GM10266 (cell line): ENCODE results near the gene C3AR1.
"Not testable (repeated sequence)": the region's sequence is repeated elsewhere in the genome, so short reads cannot be mapped to it uniquely, and the experiment has no call there.

ENCODE experiments used
- DNase-seq: peaks from one replicate; pipeline ENCODE4 v3.0.0; 2012; ENCODE audit errors: extremely low spot score
- TF ChIP-seq, protein P1 (sequence below): IDR thresholded peaks from 2 replicates; pipeline ENCODE4 v1.5.1; 2012; ENCODE audit warnings: mild to moderate bottlenecking, low read depth; ENCODE audit not compliant: control insufficient read depth, insufficient read depth; ENCODE audit errors: missing control alignments

C3AR1 gene

DNA sequence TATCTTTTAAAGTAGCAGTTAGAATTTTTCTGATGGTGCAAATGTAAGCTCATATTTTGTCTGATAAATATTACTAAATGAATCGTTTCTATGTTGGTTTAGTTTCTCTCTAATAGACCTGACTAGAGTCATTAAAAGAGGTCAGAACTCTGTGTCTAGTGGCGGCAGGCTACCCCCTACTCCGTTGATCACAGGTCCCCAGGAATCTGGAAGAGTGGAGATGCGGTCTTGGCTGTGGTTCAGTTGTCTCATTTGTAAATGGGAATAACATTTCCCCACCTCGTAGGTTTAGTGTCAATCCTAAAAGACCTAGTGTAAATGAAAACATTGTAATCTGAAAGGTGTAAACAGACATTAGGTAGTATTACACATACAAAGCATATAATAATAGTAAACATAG is 38.3 kb downstream of the C3AR1 start:
- DNase-seq = no peak
- TF ChIP-seq, protein P1, sequence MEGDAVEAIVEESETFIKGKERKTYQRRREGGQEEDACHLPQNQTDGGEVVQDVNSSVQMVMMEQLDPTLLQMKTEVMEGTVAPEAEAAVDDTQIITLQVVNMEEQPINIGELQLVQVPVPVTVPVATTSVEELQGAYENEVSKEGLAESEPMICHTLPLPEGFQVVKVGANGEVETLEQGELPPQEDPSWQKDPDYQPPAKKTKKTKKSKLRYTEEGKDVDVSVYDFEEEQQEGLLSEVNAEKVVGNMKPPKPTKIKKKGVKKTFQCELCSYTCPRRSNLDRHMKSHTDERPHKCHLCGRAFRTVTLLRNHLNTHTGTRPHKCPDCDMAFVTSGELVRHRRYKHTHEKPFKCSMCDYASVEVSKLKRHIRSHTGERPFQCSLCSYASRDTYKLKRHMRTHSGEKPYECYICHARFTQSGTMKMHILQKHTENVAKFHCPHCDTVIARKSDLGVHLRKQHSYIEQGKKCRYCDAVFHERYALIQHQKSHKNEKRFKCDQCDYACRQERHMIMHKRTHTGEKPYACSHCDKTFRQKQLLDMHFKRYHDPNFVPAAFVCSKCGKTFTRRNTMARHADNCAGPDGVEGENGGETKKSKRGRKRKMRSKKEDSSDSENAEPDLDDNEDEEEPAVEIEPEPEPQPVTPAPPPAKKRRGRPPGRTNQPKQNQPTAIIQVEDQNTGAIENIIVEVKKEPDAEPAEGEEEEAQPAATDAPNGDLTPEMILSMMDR = no peak

DNA sequence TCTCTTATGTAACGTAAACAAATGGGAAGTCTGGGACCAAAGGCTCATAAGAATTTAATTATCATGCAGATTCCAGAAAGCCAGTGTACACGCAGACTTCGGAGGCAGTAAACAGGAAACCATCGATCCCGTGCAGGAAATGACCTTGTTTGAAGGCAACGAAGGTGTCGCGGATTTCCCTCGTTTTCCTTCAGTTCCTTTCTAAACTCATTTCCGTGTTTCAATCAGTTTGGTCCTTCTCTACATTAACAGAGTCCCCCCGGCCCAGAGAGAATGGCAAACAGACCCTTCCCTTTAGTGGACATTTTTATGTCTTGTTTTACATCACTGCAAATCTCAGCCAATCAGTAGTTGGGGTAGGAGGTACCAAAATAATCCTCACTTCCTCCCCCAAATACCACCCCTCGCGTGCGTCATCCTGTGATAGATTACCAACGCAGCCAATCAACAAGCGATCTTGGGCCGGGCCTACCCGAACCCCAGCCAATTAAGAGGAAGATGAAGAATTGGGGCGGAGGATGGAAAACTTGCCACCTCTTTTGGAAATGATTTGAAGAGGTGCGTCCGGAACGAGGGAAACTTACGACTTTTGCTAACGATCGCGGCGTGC is 39.8 kb downstream of the C3AR1 start:
- TF ChIP-seq, protein P1 = no peak
- DNase-seq = peak; percentile 98

GRCh38 chr12:8018666-8019581 is 47.2 kb downstream of the C3AR1 start:
- peak; percentile 35 for DNase-seq
- TF ChIP-seq, protein P1 = no peak

GRCh38 chr12:8018213-8018612 is 47.9 kb downstream of the C3AR1 start:
- DNase-seq = not testable (repeated sequence)

GRCh38 chr12:8014836-8015235 is 51.3 kb downstream of the C3AR1 start:
- TF ChIP-seq, protein P1 = no peak
- no peak for DNase-seq

- DNase-seq = no peak
- TF ChIP-seq, protein P1 = no peak
Observed at GRCh38 chr12:8012651-8013309, 53.4 kb downstream of the C3AR1 start.

- TF ChIP-seq, protein P1 = no peak
- DNase-seq = no peak
Observed at GRCh38 chr12:8011331-8011730, 54.8 kb downstream of the C3AR1 start.
